Gastroesophageal sphincter (tissue), 4 donors: ENCODE measurements around the gene FAM193A. TPM values are rescaled to one million over a fixed set of nuclear protein-coding genes. Genes with fewer than 3 reads are reported as not detected.

Source experiments
- ATAC-seq: fragments of 150-250 bp; one replicate; pipeline ENCODE4 v1.9.1; 2016; ENCODE audit warnings: mild to moderate bottlenecking, moderate library complexity
- H3K27ac ChIP-seq, 4 donors: fragments of 200-600 bp; sonication (generic) in 3 of 4; 1 replicate in 3 of 4; 2 replicates in 1 of 4; pipeline ENCODE4 v1.5.1; 2016 to 2019
- H3K27me3 ChIP-seq: fragments of 200-600 bp; sonication (generic); one replicate; pipeline ENCODE4 v1.5.1; 2019
- H3K36me3 ChIP-seq, 2 donors: fragments of 200-600 bp; sonication (generic); one replicate each; pipeline ENCODE4 v1.5.1; 2019; ENCODE audit warnings: control low read depth in 1 of 2
- H3K4me1 ChIP-seq, 3 donors: fragments of 200-600 bp; sonication (generic); 1 replicate in 2 of 3; 2 replicates in 1 of 3; pipeline ENCODE4 v1.5.1; 2016 to 2019; ENCODE audit warnings: control low read depth in 2 of 3
- H3K4me3 ChIP-seq, 2 donors: fragments of 200-600 bp; sonication (generic); one replicate each; pipeline ENCODE4 v1.5.1; 2019; ENCODE audit warnings: mild to moderate bottlenecking in 1 of 2, moderate library complexity in 1 of 2
- H3K9me3 ChIP-seq, 3 donors: fragments of 200-600 bp; sonication (generic); one replicate each; pipeline ENCODE4 v1.5.1; 2017 to 2019; ENCODE audit warnings: control low read depth in 2 of 3
- CTCF ChIP-seq, 4 experiments: fragments of 200-600 bp in 2 of 4; fragments of 450-650 bp in 2 of 4; sonication (generic) in 1 of 4; IDR thresholded peaks; one replicate each; pipeline ENCODE4 v1.5.1; 2017 to 2019; ENCODE audit warnings: antibody characterized with exemption in 4 of 4, mild to moderate bottlenecking in 2 of 4, moderate library complexity in 2 of 4
- EP300 ChIP-seq: sonication (generic); formaldehyde crosslinking; IDR thresholded peaks from one replicate; pipeline ENCODE4 v1.6.1; 2017; ENCODE audit warnings: antibody characterized with exemption, mild to moderate bottlenecking
- POLR2A ChIP-seq, 2 donors: fragments of 450-650 bp; IDR thresholded peaks; one replicate each; pipeline ENCODE4 v1.6.1; 2017; ENCODE audit warnings: antibody characterized with exemption in 2 of 2, mild to moderate bottlenecking in 2 of 2, moderate library complexity in 1 of 2
- POLR2AphosphoS5 ChIP-seq: sonication (generic); formaldehyde crosslinking; IDR thresholded peaks from one replicate; pipeline ENCODE4 v1.6.1; 2017; ENCODE audit warnings: antibody characterized with exemption
- WGBS, 2 donors: methylation state at CpG; one replicate each; pipeline ENCODE4 v1.1.5; 2018; ENCODE audit warnings: low coverage in 1 of 2; 5-methylcytosine and 5-hydroxymethylcytosine counted together
- total RNA-seq, 4 donors: library from RNA; depleted of rRNA; stranded (reverse); fragments of >200 nt; gene quantifications; one replicate each; pipeline ENCODE4 v1.1.0, GENCODE V29; 2016

FAM193A gene
- total RNA-seq, 4 donors from 2014 or later, result 24.5 to 35.6 (median 30.2) TPM

GRCh38 chr4:2689114-2689513 lies 152.7 kb downstream of the FAM193A start:
- ATAC-seq, result no peak
- H3K36me3 ChIP-seq, result peaks cover 3 to 99% of the 10 kb centered on the region in 2 donors

GRCh38 chr4:2689825-2690700 lies 153.6 kb downstream of the FAM193A start:
- ATAC-seq, result no peak
- TF ChIP-seq POLR2A (IDR thresholded peaks at IDR 0.05), result no peak
- TF ChIP-seq EP300, result no peak
- TF ChIP-seq CTCF (IDR thresholded peaks at IDR 0.05), result no peak
- TF ChIP-seq POLR2AphosphoS5, result no peak
- peaks cover 3 to 99% of the 10 kb centered on the region in 2 donors for H3K36me3 ChIP-seq
- no peaks in the 10 kb centered on the region for H3K27me3 ChIP-seq
- H3K9me3 ChIP-seq, result no peaks in the 10 kb centered on the region
- no peak overlapping the region for H3K4me3 ChIP-seq
- 61 to 100% methylated on average over 1 to 5 of the region's 19 CpGs for WGBS, 2 donors
- H3K27ac ChIP-seq, result no peak overlapping the region
- no peaks in the 10 kb centered on the region for H3K4me1 ChIP-seq

More at GRCh38 chr4:2689114-2689513, 152.7 kb downstream of the FAM193A start:
- TF ChIP-seq EP300, result no peak
- TF ChIP-seq POLR2A (IDR thresholded peaks at IDR 0.05), result no peak
- TF ChIP-seq POLR2AphosphoS5, result no peak
- TF ChIP-seq CTCF (IDR thresholded peaks at IDR 0.05), result no peak
- Histone ChIP-seq H3K27me3 (no peaks in the 10 kb centered on the region), H3K4me3 (no peak overlapping the region), H3K27ac (no peak overlapping the region), H3K4me1 (no peaks in the 10 kb centered on the region), H3K9me3 (no peaks in the 10 kb centered on the region)
- WGBS, 2 donors, result 76 to 95% methylated on average over 4 to 6 of the region's 6 CpGs

GRCh38 chr4:2691313-2691712 lies 154.9 kb downstream of the FAM193A start:
- ATAC-seq, result no peak

GRCh38 chr4:2691952-2692435 lies 155.5 kb downstream of the FAM193A start:
- Histone ChIP-seq H3K9me3 (no peaks in the 10 kb centered on the region), H3K27ac (no peak overlapping the region), H3K4me3 (no peak overlapping the region), H3K4me1 (no peaks in the 10 kb centered on the region), H3K36me3 (peaks cover 3 to 99% of the 10 kb centered on the region in 2 donors), H3K27me3 (no peaks in the 10 kb centered on the region)
- no peak for TF ChIP-seq EP300
- no peak for TF ChIP-seq POLR2A (IDR thresholded peaks at IDR 0.05)
- no peak for TF ChIP-seq POLR2AphosphoS5
- TF ChIP-seq CTCF (IDR thresholded peaks at IDR 0.05), result no peak
- 84 to 91% methylated on average over 3 to 7 of the region's 7 CpGs for WGBS, 2 donors
- no peak for ATAC-seq

More at GRCh38 chr4:2691313-2691712, 154.9 kb downstream of the FAM193A start:
- H3K27me3 ChIP-seq, result no peaks in the 10 kb centered on the region
- H3K9me3 ChIP-seq, result no peaks in the 10 kb centered on the region
- no peaks in the 10 kb centered on the region for H3K4me1 ChIP-seq
- no peak overlapping the region for H3K4me3 ChIP-seq
- H3K27ac ChIP-seq, result no peak overlapping the region
- no peak for TF ChIP-seq EP300
- no peak for TF ChIP-seq POLR2A (IDR thresholded peaks at IDR 0.05)
- TF ChIP-seq CTCF (IDR thresholded peaks at IDR 0.05), result no peak
- no peak for TF ChIP-seq POLR2AphosphoS5
- 90 to 93% methylated on average over 2 to 3 of the region's 5 CpGs for WGBS, 2 donors
- H3K36me3 ChIP-seq, result peaks cover 3 to 99% of the 10 kb centered on the region in 2 donors

GRCh38 chr4:2694691-2695090 lies 158.2 kb downstream of the FAM193A start:
- Histone ChIP-seq H3K27ac (no peak overlapping the region), H3K4me1 (no peaks in the 10 kb centered on the region), H3K36me3 (peaks cover 3 to 100% of the 10 kb centered on the region in 2 donors), H3K27me3 (no peaks in the 10 kb centered on the region), H3K9me3 (no peaks in the 10 kb centered on the region), H3K4me3 (no peak overlapping the region)
- no peak for ATAC-seq
- no peak for TF ChIP-seq EP300
- TF ChIP-seq POLR2AphosphoS5, result no peak
- no peak for TF ChIP-seq POLR2A (IDR thresholded peaks at IDR 0.05)
- TF ChIP-seq CTCF (IDR thresholded peaks at IDR 0.05), result no peak
- WGBS, 2 donors, result 90% methylated on average over 2 of the region's 16 CpGs; no CpG with 5 or more reads in 1 of the 2 donors
